Stimulated activated memory B cell treated with anti-CD40 and anti-IgM and Interleukin-4, amounts not matched to agents 10 μg/mL and 1 μg/mL and 100 μg/mL, for 72 hours (primary cell): ENCODE data around the gene RGS17.

Experiments
- ATAC-seq: fragments of 150-1000 bp; cut with Tn5 transposase; 2 replicates; pipeline ENCODE4 v1.10.0; 2021
- H3K27ac Mint-ChIP-seq: one replicate; pipeline ENCODE4 v1.8.0; 2022; ENCODE audit warnings: mild to moderate bottlenecking, mixed read lengths
- H3K27me3 Mint-ChIP-seq: one replicate; pipeline ENCODE4 v1.8.0; 2022; ENCODE audit warnings: mixed read lengths
- H3K36me3 Mint-ChIP-seq: one replicate; pipeline ENCODE4 v1.8.0; 2022; ENCODE audit warnings: mixed read lengths
- H3K4me1 Mint-ChIP-seq: one replicate; pipeline ENCODE4 v1.8.0; 2022; ENCODE audit warnings: mixed read lengths
- H3K4me3 Mint-ChIP-seq: one replicate; pipeline ENCODE4 v1.8.0; 2022; ENCODE audit warnings: mild to moderate bottlenecking, moderate library complexity, mixed read lengths
- H3K9me3 Mint-ChIP-seq: one replicate; pipeline ENCODE4 v1.8.0; 2022; ENCODE audit warnings: mixed read lengths

The RGS17 gene

DNA sequence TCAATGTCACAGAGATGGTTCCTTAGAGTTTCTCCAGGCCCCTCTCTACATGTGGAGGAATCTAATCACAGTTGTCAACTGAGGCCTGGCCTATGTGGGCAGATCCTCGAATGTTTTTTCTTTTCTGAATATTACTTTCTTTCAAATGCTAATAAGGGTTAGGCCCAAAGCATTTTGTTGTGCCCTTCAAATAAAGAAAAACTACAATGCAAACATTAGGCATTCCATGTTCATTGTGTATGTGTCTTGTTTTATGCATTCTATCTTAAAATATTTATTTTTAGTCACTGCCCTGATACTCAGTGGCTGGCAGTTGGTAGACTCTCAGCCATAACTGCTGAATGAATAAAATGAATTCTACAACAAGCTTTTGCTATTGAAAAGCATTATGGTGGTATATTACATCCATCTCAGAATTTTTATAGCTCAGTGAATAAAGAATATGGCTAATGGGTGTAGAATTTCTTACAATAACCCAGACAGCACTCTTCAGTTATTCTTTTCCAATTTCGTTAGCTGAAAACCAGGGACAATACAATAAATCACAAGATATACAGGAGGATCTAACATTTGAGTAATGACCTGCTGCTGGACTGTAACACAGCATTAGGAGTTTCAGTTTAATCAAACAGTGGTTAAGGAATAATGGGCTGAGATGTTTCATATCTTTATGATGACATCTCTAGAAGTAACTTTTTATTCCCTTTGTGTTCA, 28.3 kb downstream of the RGS17 start:
- no peak overlapping the region for H3K4me3 Mint-ChIP-seq
- H3K36me3 Mint-ChIP-seq = no peaks in the 10 kb centered on the region
- no peak overlapping the region for H3K27ac Mint-ChIP-seq
- no peak for ATAC-seq
- H3K27me3 Mint-ChIP-seq = no peaks in the 10 kb centered on the region
- H3K4me1 Mint-ChIP-seq = no peaks in the 10 kb centered on the region
- H3K9me3 Mint-ChIP-seq = no peaks in the 10 kb centered on the region

DNA sequence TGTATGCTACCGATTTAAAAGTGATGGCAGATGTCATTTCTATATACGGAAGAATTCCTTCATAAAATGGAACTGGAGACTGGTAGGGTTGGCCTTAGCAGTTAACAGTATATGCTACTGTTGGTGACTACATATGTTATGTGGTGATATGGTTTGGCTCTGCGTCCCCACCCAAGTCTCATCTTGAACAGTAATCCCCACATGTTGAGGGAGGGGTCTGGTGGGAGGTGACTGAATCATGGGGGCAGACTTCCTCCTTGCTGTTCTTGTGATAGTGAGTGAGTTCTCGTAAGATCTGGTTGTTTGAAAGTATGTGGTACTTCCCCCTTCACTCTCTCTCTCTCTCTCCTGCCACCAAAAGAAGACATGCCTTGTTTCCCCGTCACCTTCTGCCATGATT, 29.6 kb downstream of the RGS17 start:
- no peak overlapping the region for H3K27ac Mint-ChIP-seq
- no peaks in the 10 kb centered on the region for H3K36me3 Mint-ChIP-seq
- no peaks in the 10 kb centered on the region for H3K9me3 Mint-ChIP-seq
- H3K4me1 Mint-ChIP-seq = no peaks in the 10 kb centered on the region
- H3K27me3 Mint-ChIP-seq = no peaks in the 10 kb centered on the region
- ATAC-seq = no peak
- no peak overlapping the region for H3K4me3 Mint-ChIP-seq

DNA sequence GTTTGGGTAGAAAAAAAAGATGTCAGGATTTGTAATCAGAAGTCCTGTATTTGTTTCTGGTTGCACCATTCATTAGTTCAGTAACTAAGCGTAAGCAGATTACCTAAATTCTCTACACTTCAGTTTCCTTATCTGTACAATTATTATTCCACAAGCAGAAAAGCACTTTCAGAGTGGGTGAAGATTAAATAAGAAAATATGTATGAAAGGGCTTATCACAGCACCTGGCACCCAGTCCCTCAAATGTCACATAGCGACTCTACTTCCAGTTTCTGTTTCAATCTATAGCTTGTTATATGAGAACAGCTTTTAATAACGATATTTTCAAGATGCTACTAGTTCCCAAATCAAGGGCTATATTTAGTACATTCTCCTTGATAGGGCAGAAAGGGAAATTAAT, 31.4 kb downstream of the RGS17 start:
- no peak for ATAC-seq
- Mint-ChIP-seq H3K27ac (no peak overlapping the region), H3K27me3 (no peaks in the 10 kb centered on the region), H3K4me3 (no peak overlapping the region), H3K36me3 (no peaks in the 10 kb centered on the region), H3K9me3 (no peaks in the 10 kb centered on the region), H3K4me1 (no peaks in the 10 kb centered on the region)

DNA sequence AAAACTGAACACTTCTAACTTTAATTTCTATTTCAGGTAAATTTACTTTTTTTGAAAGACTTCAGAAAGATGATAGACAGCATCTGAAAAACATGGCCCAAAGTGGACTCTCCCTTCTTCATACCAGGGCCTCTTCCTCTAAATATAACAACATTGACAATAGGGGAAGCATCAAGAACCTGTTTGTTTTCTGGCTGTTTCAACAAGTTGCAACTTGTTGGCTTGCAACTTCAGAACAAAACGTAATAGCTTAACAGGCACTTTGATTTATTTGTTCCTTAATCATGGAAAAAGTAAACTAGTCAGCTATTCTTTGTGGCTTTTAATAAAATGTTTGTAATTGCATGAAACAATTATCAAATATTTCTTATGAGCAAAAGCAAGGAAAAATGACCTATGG, 34.3 kb downstream of the RGS17 start:
- Mint-ChIP-seq H3K4me1 (no peaks in the 10 kb centered on the region), H3K27me3 (no peaks in the 10 kb centered on the region), H3K36me3 (no peaks in the 10 kb centered on the region)

DNA sequence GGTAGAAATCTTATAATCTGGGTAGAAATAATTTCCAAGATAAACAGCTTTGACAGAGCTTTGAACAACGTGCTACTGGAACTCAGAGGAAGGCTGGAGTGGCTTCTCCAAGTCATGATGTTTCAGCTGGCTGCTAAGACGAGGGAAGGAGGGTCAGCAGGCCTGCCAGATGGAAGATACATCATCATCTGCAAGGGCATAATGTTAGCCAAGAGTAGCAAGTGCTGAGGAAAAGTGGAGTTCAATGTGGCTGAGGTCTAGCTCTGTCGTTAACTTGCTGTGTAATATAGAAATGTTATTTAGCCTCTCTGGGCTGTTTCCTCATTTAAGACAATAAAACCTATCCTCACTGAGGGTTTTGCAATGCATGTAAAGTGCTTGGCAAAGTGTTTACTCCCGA, 35.1 kb downstream of the RGS17 start:
- no peaks in the 10 kb centered on the region for H3K4me1 Mint-ChIP-seq

More for the DNA sequence above, 34.3 kb downstream of the RGS17 start:
- Mint-ChIP-seq H3K4me3 (no peak overlapping the region), H3K27ac (no peak overlapping the region), H3K9me3 (no peaks in the 10 kb centered on the region)
- no peak for ATAC-seq

DNA sequence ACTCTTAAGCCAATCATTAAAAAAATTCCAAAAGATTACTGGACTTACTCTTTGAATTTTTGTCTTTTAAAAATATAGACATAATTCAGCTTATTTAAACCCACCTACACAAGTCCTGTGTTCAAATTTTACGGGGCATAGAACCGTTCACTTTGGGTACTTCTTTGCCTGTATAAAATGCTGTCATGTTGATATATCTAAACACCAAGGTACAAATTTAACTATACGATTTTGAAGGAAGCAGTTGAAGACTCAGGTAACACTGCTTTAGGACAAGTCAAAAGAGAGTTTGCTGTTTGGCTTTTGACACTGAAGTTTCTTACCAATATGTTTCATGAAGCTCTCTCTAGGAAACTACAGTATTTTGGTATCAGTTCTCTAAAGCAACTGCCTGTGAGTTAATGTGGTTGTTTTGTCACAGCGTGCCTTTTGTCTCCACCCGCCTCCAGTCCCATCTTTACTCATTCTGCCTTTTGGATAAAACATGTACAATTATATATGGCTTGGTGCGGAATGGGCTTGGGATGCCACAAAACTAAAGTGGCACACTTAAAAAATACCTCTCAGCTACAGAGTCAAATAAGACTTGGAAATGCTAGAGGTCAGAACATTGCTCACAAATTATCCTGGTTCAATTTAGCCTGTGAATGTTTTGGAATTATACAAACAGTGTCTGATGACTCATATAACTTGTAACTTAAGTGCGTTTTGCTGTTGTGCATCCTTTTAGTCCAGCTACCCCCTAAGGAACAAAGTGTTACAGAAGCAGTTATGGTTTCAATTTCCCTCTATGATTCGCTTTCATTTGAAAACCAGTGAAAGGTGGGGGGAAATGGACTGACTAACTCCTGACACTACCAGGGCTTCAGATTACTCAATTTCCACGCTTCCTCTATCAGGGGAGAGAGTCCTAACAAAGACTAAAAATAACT, 38.7 kb downstream of the RGS17 start:
- ATAC-seq = no peak
- H3K36me3 Mint-ChIP-seq = no peaks in the 10 kb centered on the region

More for the DNA sequence above, 35.1 kb downstream of the RGS17 start:
- H3K4me3 Mint-ChIP-seq = no peak overlapping the region
- H3K27ac Mint-ChIP-seq = no peak overlapping the region
- no peaks in the 10 kb centered on the region for H3K27me3 Mint-ChIP-seq
- no peak for ATAC-seq
- no peaks in the 10 kb centered on the region for H3K9me3 Mint-ChIP-seq
- H3K36me3 Mint-ChIP-seq = no peaks in the 10 kb centered on the region

DNA sequence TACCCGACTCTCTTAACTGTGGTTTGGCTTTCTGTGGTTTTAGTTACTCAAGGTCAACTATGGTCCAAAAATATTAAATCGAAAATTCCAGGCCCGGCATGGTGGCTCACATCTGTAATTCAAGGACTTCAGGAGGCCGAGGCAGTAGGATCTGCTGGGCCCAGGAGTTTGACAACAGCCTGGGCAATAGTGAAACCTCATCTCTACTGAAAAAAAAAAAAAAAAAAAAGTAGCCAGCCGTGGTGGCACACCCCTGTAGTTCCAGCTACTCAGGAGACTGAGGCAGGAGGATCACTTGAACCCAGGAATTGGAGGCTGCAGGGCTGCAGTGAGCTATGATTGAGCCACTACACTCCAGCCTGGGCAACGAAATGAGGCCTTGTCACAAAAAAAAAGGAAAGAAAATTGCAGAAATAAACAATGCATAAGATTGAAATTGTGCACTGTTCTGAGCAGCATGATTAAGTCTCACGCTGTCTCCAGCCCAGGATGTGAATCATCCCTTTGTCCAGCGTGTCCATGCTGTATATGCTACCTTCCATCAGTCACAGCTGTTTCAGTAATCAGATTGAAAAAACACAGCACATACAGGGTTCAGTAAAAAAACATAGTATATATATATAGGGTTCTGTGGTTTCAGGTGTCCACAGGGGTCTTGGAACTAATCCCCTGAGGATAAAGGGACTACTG, 40.7 kb downstream of the RGS17 start:
- Mint-ChIP-seq H3K36me3 (no peaks in the 10 kb centered on the region), H3K27ac (no peak overlapping the region), H3K4me1 (no peaks in the 10 kb centered on the region), H3K9me3 (no peaks in the 10 kb centered on the region), H3K27me3 (no peaks in the 10 kb centered on the region), H3K4me3 (no peak overlapping the region)
- ATAC-seq = no peak

More for the DNA sequence above, 38.7 kb downstream of the RGS17 start:
- Mint-ChIP-seq H3K4me3 (no peak overlapping the region), H3K9me3 (no peaks in the 10 kb centered on the region), H3K4me1 (no peaks in the 10 kb centered on the region), H3K27ac (no peak overlapping the region), H3K27me3 (no peaks in the 10 kb centered on the region)

DNA sequence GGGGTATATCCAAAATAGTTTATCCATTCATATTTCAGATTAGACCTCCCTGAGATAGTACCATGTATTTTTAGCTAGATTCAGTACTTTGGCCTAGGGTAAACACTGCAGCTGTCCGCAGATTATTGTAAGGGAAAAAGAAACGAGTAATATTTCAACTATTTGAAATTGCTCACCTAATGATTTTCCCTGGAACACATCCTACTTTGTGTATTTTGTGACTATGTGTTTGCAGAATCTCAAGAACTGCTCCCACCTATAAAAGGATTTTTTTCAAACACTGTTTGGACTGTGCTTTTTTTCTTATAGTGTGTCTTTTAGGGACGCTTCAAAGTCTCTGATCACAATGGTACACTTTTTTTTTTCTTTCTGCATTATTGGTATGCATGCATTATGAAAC, 42.3 kb downstream of the RGS17 start:
- peaks cover 9% of the 10 kb centered on the region for H3K27me3 Mint-ChIP-seq
- H3K4me1 Mint-ChIP-seq = no peaks in the 10 kb centered on the region
- no peak for ATAC-seq
- no peak overlapping the region for H3K4me3 Mint-ChIP-seq
- H3K27ac Mint-ChIP-seq = no peak overlapping the region
- H3K9me3 Mint-ChIP-seq = no peaks in the 10 kb centered on the region
- H3K36me3 Mint-ChIP-seq = no peaks in the 10 kb centered on the region

DNA sequence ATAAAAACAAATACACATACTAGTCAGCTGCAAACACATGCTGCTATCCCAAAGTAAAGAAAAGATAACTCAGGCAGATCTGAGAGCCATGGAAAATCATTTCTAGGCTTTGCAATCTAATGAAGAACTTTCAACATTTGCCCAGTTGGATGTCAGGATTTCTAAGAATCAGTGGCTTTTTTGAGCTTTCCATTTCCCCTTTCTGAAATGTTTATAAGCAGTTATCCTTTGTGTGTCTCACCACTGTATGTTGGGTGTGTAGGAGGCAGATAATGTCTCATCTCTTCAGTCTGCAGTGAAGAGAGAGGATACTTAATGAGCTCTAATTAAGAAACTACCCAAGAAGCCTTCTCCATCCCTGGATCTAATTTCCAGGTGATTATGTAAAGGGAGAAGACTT, 43.6 kb downstream of the RGS17 start:
- Mint-ChIP-seq H3K4me1 (no peaks in the 10 kb centered on the region), H3K9me3 (no peaks in the 10 kb centered on the region), H3K27me3 (peaks cover 19% of the 10 kb centered on the region), H3K4me3 (no peak overlapping the region), H3K27ac (no peak overlapping the region), H3K36me3 (no peaks in the 10 kb centered on the region)
- no peak for ATAC-seq

DNA sequence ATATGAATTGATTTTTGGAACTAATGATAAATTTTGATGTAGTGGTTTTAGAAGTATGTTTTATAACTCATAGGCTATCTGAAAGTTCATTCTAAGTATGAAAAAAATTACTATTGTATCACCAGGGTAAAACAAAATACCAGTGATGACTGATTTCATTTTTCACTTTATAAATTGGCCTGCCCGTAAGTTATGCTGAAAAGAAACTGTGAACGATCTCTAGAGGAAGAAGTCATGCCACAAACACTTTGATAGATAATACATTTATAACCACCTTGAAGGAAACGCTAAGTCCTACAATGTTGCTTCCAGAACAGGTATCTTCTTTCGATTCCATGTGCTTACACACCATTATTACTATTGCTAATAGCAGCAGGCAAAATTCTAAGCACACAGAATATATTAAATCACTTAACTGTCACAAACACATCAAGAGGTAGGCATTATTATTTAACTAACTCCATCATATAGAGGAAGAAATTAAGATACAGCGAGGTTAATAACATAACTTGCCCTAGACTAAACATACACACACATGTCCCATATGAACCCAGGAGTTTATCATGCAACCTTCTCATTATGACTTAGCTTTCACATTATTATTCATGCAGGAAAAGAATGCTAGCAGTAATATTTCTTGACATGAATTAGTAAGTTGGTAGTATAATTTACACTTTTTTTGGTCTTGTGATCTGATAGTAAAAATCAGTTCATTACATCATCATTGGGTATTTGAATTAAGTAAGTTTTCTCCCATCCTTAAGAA, 44.7 kb downstream of the RGS17 start:
- Mint-ChIP-seq H3K9me3 (no peaks in the 10 kb centered on the region), H3K4me1 (no peaks in the 10 kb centered on the region), H3K36me3 (no peaks in the 10 kb centered on the region), H3K4me3 (no peak overlapping the region), H3K27ac (no peak overlapping the region), H3K27me3 (peaks cover 30% of the 10 kb centered on the region)
- no peak for ATAC-seq

DNA sequence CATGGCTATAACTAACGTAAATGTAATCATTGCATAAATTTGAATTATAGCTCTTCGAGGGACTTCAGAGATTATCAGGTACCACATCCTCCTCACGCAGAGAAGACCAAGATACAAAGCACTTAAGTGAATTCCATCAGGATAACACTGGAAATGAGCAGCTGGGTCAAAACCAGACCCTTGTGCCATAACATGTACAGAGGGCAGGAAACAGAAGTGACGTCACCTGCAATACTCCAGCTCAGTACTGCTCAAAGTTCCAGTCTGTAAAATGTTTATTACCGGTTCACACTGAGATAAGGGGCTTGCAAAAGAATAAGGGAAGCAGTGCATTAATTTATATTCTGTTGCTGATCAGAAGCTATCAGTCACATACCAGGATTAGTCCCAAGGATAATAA, 45.8 kb downstream of the RGS17 start:
- no peaks in the 10 kb centered on the region for H3K9me3 Mint-ChIP-seq
- no peak overlapping the region for H3K27ac Mint-ChIP-seq
- peaks cover 30% of the 10 kb centered on the region for H3K27me3 Mint-ChIP-seq
- no peak overlapping the region for H3K4me3 Mint-ChIP-seq
- ATAC-seq = no peak
- H3K36me3 Mint-ChIP-seq = no peaks in the 10 kb centered on the region
- H3K4me1 Mint-ChIP-seq = no peaks in the 10 kb centered on the region

DNA sequence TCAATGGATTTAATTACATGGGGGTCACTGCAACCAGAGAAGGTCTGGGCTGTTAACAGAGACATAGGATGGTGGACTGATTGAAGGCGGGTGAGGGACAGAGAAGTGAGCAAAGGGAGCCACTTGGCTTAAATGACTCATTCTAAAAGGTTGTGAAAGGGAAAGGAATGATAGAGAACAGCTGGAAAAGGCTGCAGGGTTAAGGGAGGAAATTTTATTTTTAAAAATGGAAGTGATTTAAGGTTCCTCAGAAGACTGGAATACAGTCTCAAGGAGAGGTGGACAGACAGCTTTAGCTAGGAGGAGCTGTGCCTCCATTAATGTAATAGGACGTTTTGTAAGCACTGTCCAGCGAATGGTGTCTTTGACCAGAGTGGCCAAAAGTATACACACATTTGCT, 46.7 kb downstream of the RGS17 start:
- no peak for ATAC-seq
- H3K27me3 Mint-ChIP-seq = peaks cover 30% of the 10 kb centered on the region
- no peak overlapping the region for H3K27ac Mint-ChIP-seq
- H3K4me3 Mint-ChIP-seq = no peak overlapping the region
- no peaks in the 10 kb centered on the region for H3K36me3 Mint-ChIP-seq
- H3K9me3 Mint-ChIP-seq = no peaks in the 10 kb centered on the region
- H3K4me1 Mint-ChIP-seq = no peaks in the 10 kb centered on the region

DNA sequence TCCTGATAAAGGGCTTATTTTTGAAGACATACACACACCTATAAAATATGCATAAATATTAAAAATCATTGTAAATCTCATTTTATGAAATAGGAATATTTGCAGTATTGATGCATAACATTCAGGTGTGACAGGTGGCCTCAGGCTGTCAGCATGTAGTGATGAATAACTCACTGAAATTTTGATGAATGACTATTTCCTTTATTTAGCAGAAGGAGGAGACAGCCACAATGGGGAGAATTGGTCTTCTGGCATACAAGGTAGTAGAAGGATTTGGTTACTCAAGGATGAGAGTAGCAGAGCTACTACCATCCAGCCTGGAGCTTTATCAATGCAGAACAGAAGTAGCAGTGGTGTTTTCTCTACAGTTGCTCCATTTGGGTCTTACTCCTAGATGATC, 47.2 kb downstream of the RGS17 start:
- H3K27me3 Mint-ChIP-seq = peaks cover 30% of the 10 kb centered on the region
- no peak overlapping the region for H3K4me3 Mint-ChIP-seq

DNA sequence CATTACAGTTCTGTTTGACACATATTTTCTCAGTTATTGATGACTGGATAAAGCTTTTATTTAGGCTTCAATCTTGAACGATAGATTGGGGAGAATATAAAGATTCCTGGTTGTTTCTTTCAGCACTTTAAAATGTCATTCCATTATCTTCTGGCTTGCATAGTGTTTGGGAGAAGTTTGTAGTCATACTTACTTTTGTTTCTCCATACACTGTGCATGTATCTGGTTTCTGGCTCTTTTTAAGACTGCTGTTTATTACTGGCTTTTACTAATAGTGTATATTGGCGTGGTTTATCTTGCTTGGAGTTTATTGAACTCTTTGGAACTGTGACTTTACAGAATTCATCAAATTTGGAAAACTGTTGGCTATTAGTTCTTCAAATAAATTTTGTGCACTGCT, 49.2 kb downstream of the RGS17 start:
- Mint-ChIP-seq H3K4me1 (no peaks in the 10 kb centered on the region), H3K36me3 (no peaks in the 10 kb centered on the region), H3K9me3 (no peaks in the 10 kb centered on the region), H3K27ac (no peak overlapping the region), H3K4me3 (no peak overlapping the region), H3K27me3 (peaks cover 30% of the 10 kb centered on the region)
- no peak for ATAC-seq

More for the DNA sequence above, 47.2 kb downstream of the RGS17 start:
- no peak for ATAC-seq
- no peaks in the 10 kb centered on the region for H3K4me1 Mint-ChIP-seq
- H3K9me3 Mint-ChIP-seq = no peaks in the 10 kb centered on the region
- no peak overlapping the region for H3K27ac Mint-ChIP-seq
- no peaks in the 10 kb centered on the region for H3K36me3 Mint-ChIP-seq

DNA sequence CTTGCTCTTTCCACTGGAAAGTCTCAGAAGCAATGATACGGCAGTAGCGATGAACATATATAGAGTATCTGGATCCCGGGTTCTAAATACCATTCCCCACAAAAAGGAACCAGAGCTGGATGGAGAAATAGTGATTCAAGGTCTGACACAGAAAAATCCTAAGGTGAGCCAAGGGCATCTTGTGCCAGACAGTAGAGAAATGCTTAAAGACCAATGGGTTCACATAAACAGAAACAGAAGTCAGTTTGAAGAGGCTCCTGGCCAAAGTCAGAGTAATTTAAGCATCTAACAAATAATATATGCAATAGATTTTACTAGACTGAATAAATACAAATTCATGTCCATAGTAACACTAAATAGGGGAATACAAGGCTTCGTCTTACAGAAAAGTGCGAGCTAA, 54.7 kb downstream of the RGS17 start:
- Mint-ChIP-seq H3K27me3 (peaks cover under 1% of the 10 kb centered on the region), H3K4me3 (no peak overlapping the region), H3K36me3 (no peaks in the 10 kb centered on the region), H3K27ac (no peak overlapping the region), H3K9me3 (no peaks in the 10 kb centered on the region), H3K4me1 (no peaks in the 10 kb centered on the region)
- ATAC-seq = no peak
